Endothelial cell of umbilical vein (primary cell): ENCODE measurements around the gene LSM6. TPM values are rescaled to one million over a fixed set of nuclear protein-coding genes. Genes with fewer than 3 reads are reported as not detected.

Experiments used
- BruUV-seq: library from RNA; stranded (reverse); fragments of 400-500 nt; replicated peaks from 2 replicates; lab custom pipeline; 2021; lab: Mats Ljungman, UMichigan
- CTCF ChIA-PET: fragments of 300-600, 350-600 bp; sonication (Branson Sonifier 250); formaldehyde crosslinking; loops from one replicate; lab custom pipeline; 2021; ENCODE audit warnings: antibody characterized with exemption, inconsistent platforms; lab: Charles Lee
- POLR2A ChIA-PET: fragments of 300-600, 350-600 bp; sonication (Branson Sonifier 250); formaldehyde crosslinking; loops from one replicate; lab custom pipeline; 2021; ENCODE audit warnings: antibody characterized with exemption, inconsistent platforms; lab: Charles Lee
- DNase-seq: peaks from one replicate; pipeline ENCODE4 v3.0.0-alpha.2; 2011; ENCODE audit warnings: low read depth, low spot score
- FAIRE-seq: peaks from 2 replicates; lab custom pipeline; 2011; peaks lifted over from hg19 to GRCh38; lab: Jason Lieb, UNC
- H2AFZ ChIP-seq: 2 replicates; pipeline ENCODE4 v1.6.0; 2012; ENCODE audit warnings: low read depth, low read length, control low read depth, inconsistent platforms
- H3K27ac ChIP-seq: 2 replicates; pipeline ENCODE4 v1.5.1; 2011; ENCODE audit warnings: low read depth, mild to moderate bottlenecking, control low read depth, low read length, moderate library complexity; ENCODE audit not compliant: insufficient read depth
- H3K27me3 ChIP-seq, 2 experiments: 2 replicates each; pipeline versions ENCODE4 v1.6.0 to v1.6.1; 2011; ENCODE audit warnings: low read length in 2 of 2, mixed read lengths in 1 of 2; ENCODE audit not compliant: control insufficient read depth in 2 of 2, insufficient read depth in 2 of 2
- H3K36me3 ChIP-seq, 2 experiments: 2 replicates in 1 of 2; 3 replicates in 1 of 2; pipeline ENCODE4 v1.5.1; 2011; ENCODE audit warnings: low read length in 2 of 2, mild to moderate bottlenecking in 1 of 2, moderate library complexity in 1 of 2; ENCODE audit not compliant: control insufficient read depth in 2 of 2, insufficient read depth in 2 of 2; ENCODE audit errors: extremely low read depth in 1 of 2
- H3K4me1 ChIP-seq: 3 replicates; pipeline ENCODE4 v1.5.1; 2011; ENCODE audit warnings: mild to moderate bottlenecking, low read length; ENCODE audit not compliant: control insufficient read depth, insufficient read depth; ENCODE audit errors: extremely low read depth
- H3K4me2 ChIP-seq: 2 replicates; pipeline ENCODE4 v1.6.1; 2011; ENCODE audit warnings: low read length, control low read depth, mixed read lengths; ENCODE audit not compliant: insufficient read depth
- H3K4me3 ChIP-seq, 3 experiments: fragments of 200-600 bp in 1 of 3; sonication (generic), shearing (Covaris generic) in 1 of 3; replicated peaks in 1 of 3; 2 replicates each; pipeline ENCODE4 v1.5.1; 2011 to 2016; ENCODE audit warnings: control low read depth in 3 of 3, low read length in 3 of 3, mild to moderate bottlenecking in 2 of 3, inconsistent platforms in 1 of 3, low read depth in 1 of 3, moderate library complexity in 1 of 3; ENCODE audit not compliant: insufficient read depth in 1 of 3
- H3K79me2 ChIP-seq: 2 replicates; pipeline ENCODE4 v1.6.0; 2012; ENCODE audit warnings: low read length, inconsistent platforms; ENCODE audit not compliant: control insufficient read depth, insufficient read depth
- H3K9ac ChIP-seq: replicated peaks from 2 replicates; pipeline ENCODE3; 2011; ENCODE audit warnings: low read length, control low read depth; ENCODE audit not compliant: insufficient read depth; ENCODE audit errors: extremely low read depth
- H3K9me1 ChIP-seq: replicated peaks from 3 replicates; pipeline ENCODE4 v1.6.0; 2011; ENCODE audit warnings: mild to moderate bottlenecking, low read length; ENCODE audit not compliant: control insufficient read depth, insufficient read depth; ENCODE audit errors: extremely low read depth
- H3K9me3 ChIP-seq: replicated peaks from 2 replicates; pipeline ENCODE4 v1.5.1; 2012; ENCODE audit warnings: low read length, inconsistent platforms; ENCODE audit not compliant: control insufficient read depth, insufficient read depth
- H4K20me1 ChIP-seq: replicated peaks from 2 replicates; pipeline ENCODE3; 2011; ENCODE audit warnings: mild to moderate bottlenecking, low read length; ENCODE audit not compliant: control insufficient read depth, insufficient read depth; ENCODE audit errors: extremely low read depth
- CTCF ChIP-seq, 2 donors: IDR thresholded peaks; 1 replicate in 1 of 2; 2 replicates in 1 of 2; pipeline ENCODE4 v1.5.1; 2011; ENCODE audit warnings: low read length in 2 of 2, mild to moderate bottlenecking in 2 of 2, moderate library complexity in 2 of 2, control low read depth in 1 of 2, inconsistent platforms in 1 of 2, low read depth in 1 of 2; ENCODE audit not compliant: insufficient read depth in 1 of 2; ENCODE audit errors: extremely low read depth in 1 of 2
- FOS ChIP-seq: IDR thresholded peaks from 2 replicates; pipeline ENCODE4 v1.6.1; 2011; ENCODE audit warnings: mild to moderate bottlenecking, low read length, moderate library complexity, borderline replicate concordance; ENCODE audit not compliant: insufficient read depth
- GATA2 ChIP-seq: IDR thresholded peaks from 2 replicates; pipeline ENCODE4 v1.7.0; 2011; ENCODE audit warnings: low read depth, mild to moderate bottlenecking, moderate library complexity, mixed read lengths, low read length; ENCODE audit not compliant: insufficient read length, insufficient read depth
- JUN ChIP-seq: IDR thresholded peaks from 2 replicates; pipeline ENCODE4 v1.6.1; 2011; ENCODE audit warnings: borderline replicate concordance, low read depth; ENCODE audit not compliant: insufficient read length, insufficient read depth
- MAX ChIP-seq: IDR thresholded peaks from 2 replicates; pipeline ENCODE4 v1.6.1; 2011; ENCODE audit not compliant: insufficient read depth, insufficient read length
- POLR2A ChIP-seq: IDR thresholded peaks from 2 replicates; pipeline ENCODE4 v1.6.1; 2012; ENCODE audit warnings: low read depth, mild to moderate bottlenecking, control low read depth, low read length
- POLR2AphosphoS5 ChIP-seq: IDR thresholded peaks from 2 replicates; pipeline ENCODE4 v1.6.1; 2012; ENCODE audit warnings: low read depth, mild to moderate bottlenecking, control low read depth, low read length, moderate library complexity; ENCODE audit not compliant: insufficient read depth
- dilution Hi-C: fragments of 300-500 bp; cut with MboI; formaldehyde crosslinking; loops from one replicate; pipeline ENCODE4 v1.15.0; 2019; ENCODE audit warnings: low sequenced_read_pairs; ENCODE audit not compliant: extremely low pct_ligation_motif_present
- intact Hi-C: fragments of 100-400 bp; cut with micrococcal nuclease; formaldehyde crosslinking; loops from one replicate; pipeline ENCODE4 v1.10.0; 2022
- polyA plus RNA-seq, 4 experiments: library from polyadenylated mRNA; depleted of rRNA in 3 of 4; stranded (reverse) in 3 of 4; unstranded in 1 of 4; fragments of >200 nt; gene quantifications; 2 replicates each; pipeline versions ENCODE4 v1.2.1 to v1.2.3, GENCODE V29; 2011 to 2012; ENCODE audit warnings: missing spikeins in 1 of 4
- total RNA-seq: library from RNA; stranded (reverse); gene quantifications from 2 replicates; pipeline ENCODE4 v1.2.3, GENCODE V29; 2021

LSM6 gene
- total and polyA plus RNA-seq, 2 donors (not counting 3 experiments of a cell fraction or from before 2014, with no cell fraction given): 20.3 to 43.1 TPM

DNA sequence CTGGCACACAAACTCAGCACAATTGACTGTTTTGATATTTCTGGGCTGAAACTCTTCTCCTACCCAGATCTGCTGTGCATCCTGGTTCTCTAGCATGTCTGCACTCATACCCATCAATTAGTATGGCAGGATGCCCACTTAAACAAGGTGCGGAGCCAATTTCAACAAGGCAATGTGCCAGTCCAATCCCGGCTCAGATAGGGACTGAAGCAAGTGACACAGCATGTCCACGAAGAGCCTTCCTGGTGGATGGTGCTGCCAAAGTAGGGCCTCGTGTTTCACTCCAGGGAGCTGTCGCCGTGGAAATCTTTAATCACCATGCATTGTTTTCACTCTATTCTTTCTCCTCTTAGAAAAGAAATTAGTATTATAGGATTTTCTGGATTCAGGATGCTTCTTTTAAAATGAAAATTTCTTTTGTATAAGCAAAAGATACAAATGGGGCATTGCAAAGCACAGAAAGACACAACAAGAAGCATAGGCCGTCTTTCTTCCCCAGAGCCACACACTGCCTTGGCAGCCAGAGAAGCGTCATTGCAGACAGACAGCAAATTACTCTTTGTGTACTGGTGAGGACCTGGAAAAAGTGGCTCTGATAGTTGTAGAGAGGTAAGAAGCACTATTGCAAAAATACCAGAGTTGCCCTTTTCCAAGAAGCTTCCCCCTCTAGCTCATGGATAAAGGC lies 40.6 kb upstream of the LSM6 start:
- H2AFZ ChIP-seq: no peak overlapping the region
- no peaks in the 10 kb centered on the region for H3K9me1 ChIP-seq
- H3K27ac ChIP-seq: no peak overlapping the region
- H3K79me2 ChIP-seq: no peaks in the 10 kb centered on the region
- H3K4me3 ChIP-seq: no peak overlapping the region
- DNase-seq: peak; percentile 33
- H3K27me3 ChIP-seq: peaks cover 0 to 7% of the 10 kb centered on the region in 2 experiments
- intact Hi-C loops: no loop called here
- no peaks in the 10 kb centered on the region for H3K36me3 ChIP-seq
- BruUV-seq: no TSS peak
- H3K9ac ChIP-seq: no peak overlapping the region
- dilution Hi-C loops: no loop called here
- ChIA-PET POLR2A (no interaction called here), CTCF (interaction anchor here (0.6 to 2.5 kb wide), 3 partner anchors 39 to 448 kb away, joined by 3 to 5 read pairs (median 3); no protein-coding TSS in a partner anchor)
- no peaks in the 10 kb centered on the region for H3K9me3 ChIP-seq
- no peak for FAIRE-seq
- no peak overlapping the region for H3K4me2 ChIP-seq
- no peaks in the 10 kb centered on the region for H4K20me1 ChIP-seq
- no peaks in the 10 kb centered on the region for H3K4me1 ChIP-seq
- no peak for TF ChIP-seq GATA2
- TF ChIP-seq POLR2AphosphoS5: no peak
- no peak for TF ChIP-seq MAX
- TF ChIP-seq FOS: no peak
- no peak for TF ChIP-seq CTCF (IDR thresholded peaks at IDR 0.05; ENCODE audit: extremely low read depth in 1 of 2, insufficient read depth in 1 of 2, low read depth in 1 of 2, low read length in 2 of 2)
- no peak for TF ChIP-seq JUN
- TF ChIP-seq POLR2A: no peak
